NCI-H2196 treated with DMSO at 0.1 percent for 48 hours (cell line): ENCODE data around the gene AGL.
"Not testable (repeated sequence)": the region's sequence is repeated elsewhere in the genome, so short reads cannot be mapped to it uniquely, and the experiment has no call there.

Experiments used
- DNase-seq: peaks from one replicate; lab custom pipeline; 2025; ENCODE audit not compliant: unreplicated experiment; lab: John Stamatoyannopoulos, UW

Gene AGL

DNA sequence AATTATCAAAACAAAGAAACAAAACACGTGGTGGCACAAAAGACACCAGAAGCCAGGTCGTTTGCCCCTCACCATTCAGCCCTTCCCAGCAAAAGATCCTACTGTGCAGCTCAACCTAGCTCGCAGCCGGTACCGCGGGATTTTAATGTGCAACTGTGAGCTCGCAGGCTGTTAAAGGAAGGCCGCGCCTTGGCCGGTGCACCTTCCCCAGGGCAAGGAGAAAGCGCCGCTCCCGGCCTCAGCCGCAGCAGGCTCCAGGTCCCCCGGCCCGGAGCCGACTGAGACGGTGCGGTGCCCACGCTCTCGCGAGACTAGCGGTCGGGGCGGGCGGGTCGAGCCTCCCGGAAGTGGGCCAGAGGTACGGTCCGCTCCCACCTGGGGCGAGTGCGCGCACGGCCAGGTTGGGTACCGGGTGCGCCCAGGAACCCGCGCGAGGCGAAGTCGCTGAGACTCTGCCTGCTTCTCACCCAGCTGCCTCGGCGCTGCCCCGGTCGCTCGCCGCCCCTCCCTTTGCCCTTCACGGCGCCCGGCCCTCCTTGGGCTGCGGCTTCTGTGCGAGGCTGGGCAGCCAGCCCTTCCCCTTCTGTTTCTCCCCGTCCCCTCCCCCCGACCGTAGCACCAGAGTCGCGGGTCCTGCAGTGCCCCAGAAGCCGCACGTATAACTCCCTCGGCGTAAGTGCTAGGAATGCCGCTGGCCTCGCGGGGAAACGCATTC lies at the start of gene AGL:
TSS of gene AGL (plus strand) at position 618 of the 715 bp plus-strand sequence. CDS start 682 bp downstream, outside the sequence.
- DNase-seq: peak; percentile 60

DNA sequence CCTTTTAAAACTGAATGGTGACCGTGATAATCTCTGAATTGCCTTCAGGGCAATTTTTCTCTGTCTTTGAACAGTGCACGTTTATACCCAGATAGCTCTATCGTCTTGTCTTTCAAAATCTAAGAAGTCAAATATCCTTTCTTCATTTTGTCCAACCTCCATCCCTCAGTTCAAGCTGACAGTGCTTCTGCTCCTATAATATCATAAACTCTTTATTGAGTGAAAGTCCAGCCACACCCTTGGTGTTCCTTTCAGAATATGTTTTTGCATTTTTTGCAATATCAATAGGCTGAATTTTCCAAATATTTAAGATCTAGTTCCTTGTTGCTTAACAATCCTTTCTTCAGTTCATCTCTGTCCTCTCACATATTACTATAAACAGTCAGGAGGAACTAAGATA lies 48.6 kb upstream of the AGL start:
- DNase-seq: no peak

DNA sequence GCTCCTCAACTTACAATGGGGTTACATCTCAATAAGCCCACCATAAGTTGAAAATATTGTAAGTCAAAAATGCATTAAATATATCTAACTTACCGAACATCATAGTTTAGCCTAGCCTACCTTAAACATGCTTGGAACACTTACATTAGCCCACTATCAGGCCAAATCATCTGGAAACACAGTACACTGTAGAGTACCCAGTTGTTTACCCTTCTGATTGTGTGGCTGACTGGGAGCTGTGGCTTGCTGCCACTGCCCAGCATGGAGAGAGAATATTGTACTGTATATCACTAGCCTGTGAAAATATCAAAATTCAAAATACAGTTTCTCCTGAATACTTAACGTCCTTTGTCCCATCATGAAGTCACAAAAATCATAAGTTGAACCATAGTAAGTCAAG lies 43.3 kb upstream of the AGL start:
- DNase-seq: no peak

DNA sequence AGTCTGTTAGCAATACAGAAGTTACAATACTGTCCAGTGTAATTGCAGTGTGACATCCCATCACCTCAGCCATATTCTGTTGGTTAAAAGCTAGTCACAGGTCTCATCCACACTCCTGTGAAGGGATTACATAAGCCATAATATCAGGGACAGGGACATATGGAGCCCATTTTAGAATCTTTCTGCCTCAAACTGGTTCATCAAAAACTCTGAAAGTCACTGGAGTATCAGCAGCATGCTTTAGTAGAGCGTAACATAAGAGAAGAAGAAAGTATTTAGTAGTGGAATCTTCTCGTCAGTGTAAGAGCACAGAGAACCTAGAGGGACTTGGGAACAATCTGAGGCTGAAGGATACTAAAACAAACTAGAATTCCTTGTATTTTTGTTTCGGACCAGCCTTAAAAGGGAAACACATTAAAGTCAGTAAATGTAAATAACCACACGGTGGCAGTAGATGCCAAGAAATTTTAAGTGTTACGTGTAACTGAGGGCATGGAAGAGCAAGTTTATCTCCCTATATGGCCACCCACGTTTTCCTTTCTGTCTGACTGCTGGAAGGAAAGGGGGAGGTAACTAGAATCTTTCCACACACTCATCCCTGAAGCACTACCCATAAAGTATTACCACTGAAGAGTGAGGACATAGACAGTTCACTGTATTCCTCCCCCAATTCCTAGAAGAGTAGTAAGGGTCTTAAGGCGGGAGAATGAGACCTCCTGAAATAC lies 41.6 kb upstream of the AGL start:
- DNase-seq: peak; percentile 71

DNA sequence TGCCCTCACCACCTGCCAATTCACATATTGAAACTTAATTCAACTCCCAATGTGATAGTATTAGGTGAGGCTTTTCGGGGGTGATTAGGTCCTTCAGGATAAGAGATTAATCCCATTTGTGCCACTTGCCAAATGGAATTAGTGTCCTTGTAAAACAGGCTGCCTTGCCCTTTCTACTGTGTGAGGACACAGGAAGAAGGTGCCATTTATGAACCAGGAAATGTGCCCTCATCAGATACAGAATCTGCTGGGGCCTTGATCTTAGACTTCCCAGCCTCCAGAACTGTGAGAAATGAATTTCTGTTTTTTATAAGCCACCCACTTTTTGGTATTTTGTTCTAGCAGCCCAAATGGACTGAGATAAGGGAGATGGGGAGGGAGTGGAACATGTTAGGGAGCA lies 39.1 kb upstream of the AGL start:
- no peak for DNase-seq

DNA sequence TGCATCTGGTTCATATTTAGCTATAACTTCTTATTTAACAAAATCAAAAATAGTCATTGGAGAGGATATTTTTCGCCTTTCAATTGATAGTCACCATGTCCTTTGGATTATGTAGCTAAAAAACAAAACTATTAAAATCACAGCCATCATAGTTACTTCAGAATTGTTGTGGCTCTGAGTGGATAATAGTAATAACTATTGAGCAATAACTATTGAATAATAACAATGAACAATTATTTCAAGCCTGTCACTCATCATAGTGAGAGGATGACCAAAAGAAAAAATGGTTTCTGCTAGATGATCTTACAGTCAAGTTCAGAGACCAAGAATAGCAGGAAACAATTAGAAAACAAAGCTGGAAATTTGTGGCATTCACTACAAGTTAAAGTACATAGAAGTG lies 38.4 kb upstream of the AGL start:
- DNase-seq: no peak

DNA sequence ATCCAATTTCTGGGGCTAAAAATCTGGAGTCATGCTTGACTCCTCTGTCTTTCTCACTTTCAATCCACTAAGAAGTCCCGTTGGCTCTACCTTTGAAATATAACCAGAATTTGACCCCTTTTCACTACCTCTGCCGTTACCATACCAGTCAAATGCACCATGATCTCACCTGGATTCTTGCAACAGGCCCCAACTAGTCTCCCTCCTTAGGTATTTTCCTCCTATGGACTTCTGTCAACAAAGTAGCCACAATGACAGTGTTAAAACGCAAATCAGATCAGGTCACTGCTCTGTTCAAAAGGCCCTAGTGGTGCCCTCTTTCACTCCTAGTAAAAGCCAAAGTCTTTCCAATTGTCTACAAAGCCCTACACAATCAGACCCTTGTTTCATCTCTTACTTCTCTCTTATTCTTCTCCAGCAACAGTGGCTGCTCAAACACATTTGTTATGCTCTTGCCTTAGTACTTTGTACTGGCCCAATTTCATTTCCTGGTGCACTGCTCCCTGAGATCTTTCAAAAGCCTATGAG lies 35.7 kb upstream of the AGL start:
- DNase-seq: no peak

DNA sequence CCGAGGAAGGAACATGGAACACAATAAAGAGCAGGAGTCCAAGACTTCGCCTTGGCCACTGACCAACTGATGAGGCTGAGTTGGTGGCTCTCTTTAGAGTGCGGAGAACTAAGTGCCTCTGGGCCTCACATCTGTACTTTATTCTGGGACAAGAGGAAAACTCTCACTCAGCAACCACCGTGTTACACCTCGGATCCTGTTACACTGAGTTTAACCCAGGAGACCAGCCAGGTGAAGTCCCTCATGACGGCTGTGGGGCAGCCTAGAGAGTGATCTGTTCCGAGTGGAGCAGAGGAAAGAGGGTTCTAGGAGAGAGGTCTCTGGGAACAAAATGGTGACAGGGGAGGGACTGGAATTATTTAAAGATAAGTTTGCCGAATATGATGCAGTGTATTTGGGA lies 33.5 kb upstream of the AGL start:
- no peak for DNase-seq

DNA sequence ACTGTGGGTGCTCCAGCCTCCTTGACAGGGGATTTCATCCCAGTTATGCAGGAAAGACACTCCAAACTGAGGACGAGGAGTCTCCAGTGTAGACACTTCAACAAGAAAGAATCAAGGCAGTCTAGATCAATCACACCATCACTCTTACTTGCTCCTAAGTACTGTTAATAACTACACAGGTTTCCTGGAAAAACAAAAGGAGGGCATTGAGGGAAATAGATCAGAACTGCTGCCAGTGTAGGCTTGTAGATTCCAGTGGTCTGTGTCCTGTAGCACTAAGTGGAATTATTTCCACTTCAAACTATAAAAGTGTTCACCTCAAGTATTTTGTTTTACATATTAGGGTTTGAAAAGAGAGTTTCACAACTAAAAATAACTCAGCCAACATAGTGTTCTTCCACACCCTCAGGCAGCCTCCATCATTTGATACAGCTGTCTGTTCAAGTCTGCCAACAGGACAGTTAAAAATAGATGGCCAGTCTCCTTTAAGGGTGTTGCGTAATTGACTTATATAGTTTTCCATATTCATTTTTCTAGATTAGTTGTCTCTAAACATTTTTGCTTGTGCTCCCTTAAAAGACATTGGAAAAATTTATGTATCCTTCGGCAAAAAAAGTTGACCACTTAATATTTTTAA lies 32.0 kb upstream of the AGL start:
- DNase-seq: no peak

DNA sequence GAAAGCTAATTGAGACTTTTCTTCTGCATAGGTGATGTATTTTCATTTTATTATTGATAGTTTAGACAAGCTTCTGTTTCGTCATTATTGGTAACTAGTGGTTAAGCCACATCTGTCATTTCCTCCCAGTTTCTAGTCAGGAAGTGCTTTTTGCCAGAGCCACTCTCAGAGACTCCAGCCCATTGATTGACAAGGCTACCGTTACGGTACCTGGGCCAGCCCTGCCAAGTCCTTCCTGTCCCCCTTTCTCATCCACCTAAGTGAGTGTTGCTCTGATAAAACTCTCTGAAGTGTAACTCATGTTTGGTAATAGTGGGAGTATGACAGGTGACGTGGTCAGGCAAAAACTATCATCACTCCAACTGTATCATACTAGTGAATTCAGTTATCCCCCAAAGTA lies 29.6 kb upstream of the AGL start:
- DNase-seq: no peak

DNA sequence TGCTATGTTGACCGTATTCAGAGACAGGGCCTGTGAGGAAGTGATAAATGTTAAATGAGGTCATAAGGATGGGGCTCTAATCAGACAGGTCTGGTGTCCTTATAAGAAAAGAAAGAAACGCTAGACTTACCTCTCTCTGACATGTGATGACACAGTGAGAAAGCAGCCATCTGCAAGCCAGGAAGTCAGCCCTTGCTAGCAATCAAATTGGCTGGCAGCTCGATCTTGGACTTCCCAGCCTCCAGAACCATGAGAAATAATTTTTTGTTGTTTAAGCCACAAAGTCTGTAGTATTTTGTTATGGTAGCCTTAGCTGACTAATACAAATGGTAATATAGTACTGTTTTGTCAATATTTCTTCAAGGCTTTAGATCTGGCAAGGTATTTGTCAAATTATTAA lies 25.1 kb upstream of the AGL start:
- DNase-seq: no peak

DNA sequence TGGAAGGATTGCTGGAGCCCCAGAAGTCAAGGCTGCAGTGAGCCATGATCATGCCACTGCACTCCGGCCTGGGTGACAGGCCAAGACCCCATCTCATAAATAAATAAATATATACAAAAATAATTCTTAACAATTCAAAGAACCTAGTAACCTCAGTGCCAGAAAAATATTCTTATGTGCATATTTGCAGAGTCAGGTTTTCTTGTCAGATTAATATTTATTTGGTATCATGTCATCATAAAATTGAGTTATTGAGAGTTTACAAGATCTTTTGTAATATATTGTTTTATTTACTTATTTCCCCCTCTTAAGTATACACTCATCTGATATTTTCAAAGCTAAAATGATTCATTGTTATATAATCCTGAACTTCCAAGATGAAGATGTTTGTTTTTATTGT lies 24.5 kb upstream of the AGL start:
- DNase-seq: no peak

DNA sequence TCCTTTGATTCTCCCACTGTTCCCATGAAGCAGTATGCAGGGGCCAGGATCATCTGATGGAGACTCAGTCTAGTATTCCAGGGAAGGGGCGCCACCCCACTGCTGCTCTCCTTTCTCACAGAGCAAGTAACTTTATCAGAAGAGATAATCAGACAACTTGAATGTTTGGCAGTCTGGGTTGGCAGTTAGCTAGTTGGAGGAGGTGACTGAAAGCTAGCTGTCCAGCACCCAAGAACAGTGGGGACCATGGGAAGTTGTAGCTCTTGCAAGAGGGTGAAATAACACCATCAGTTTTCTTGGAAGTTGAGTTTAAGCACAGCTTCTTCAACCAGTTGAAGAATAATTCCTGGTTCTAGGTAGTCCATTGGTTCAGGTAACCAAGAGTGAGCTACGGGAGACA lies 22.2 kb upstream of the AGL start:
- DNase-seq: no peak

DNA sequence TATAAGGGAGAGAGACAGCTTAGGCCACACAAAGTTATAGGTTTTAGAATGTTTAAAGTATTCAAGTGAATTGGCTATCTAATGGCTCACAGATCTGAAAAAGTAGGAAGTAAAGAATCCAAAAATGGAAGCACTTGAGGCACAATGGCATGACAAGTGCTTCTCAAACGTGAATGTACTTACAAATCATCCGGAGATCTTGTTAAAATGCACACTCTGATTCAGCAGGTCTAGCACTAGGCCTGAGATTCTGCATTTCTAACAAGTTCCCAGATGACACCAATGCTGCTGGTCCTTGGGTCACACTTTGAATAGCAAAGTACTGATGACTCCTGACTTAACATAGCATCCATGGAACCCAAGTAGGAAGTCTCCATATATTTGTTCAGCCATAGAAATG lies 20.9 kb upstream of the AGL start:
- no peak for DNase-seq

DNA sequence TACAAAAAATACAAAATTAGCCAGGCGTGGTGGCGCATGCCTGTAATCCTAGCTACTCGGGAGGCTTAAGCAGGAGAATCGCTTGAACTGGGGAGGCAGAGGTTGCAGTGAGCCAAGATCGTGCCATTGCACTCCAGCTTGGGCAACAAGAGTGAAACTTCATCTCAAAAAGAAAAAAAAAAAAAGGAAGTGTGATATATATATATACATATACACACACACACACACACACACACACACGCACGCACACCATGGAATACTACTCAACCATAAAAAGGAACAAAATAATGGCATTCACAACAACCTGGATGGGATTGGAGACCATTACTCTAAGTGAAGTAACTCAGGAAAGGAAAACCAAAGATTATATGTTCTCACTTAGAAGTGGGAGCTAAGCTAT lies 16.2 kb upstream of the AGL start:
- DNase-seq: not testable (repeated sequence)

DNA sequence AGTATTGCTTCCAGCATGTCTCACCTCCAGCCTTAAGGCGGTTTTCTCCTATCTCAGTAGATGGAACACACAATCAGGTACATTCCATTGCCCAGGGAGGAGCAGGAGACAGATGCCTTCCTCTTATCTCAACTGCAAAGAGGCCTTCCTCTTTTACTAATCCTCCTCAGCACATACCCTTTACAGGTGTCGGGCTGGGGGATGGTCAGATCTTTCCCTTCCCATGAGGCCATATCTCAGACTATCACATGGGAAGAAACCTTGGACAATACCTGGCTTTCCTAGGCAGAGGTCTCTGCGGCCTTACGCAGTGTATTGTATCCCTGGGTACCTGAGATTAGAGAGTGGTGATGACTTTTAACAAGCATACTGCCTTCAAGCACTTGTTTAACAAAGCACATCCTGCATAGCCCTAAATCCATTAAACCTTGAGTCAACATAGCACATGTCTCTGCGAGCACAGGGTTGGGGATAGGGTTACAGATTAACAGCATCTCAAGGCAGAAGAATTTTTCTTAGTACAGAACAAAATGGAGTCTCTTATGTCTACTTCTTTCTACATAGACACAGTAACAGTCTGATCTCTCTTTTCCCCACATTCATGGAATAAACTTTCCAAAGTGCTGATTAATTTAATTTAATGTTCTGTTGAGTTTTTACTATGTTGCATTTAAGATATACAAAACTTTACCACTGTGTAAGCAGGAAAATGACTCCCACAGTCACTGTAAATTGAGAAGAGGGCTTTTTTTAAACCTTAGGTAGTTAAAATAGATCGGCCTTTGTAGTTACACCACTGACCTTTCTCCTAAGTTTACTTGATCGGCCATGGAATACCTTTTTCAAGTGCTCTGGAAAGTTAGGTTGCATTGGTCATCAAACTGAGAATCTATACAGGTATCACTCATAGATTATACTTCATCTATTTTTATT lies 13.7 kb upstream of the AGL start:
- DNase-seq: not testable (repeated sequence)

DNA sequence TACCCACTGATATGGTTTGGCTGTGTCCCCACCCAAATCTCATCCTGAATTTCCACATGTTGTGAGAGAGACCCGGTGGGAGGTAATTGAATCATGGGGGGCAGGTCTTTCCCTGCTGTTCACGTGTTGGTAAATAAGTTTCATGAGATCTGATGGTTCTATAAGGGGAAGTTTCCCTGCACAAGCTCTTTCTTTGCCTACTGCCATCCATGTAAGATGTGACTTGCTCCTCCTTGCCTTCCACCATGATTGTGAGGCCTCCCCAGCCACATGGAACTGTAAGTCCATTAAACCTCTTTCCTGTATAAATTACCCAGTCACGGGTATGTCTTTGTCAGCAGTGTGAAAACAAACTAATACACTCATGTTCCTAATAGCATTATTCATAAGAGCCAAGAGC lies 9.8 kb upstream of the AGL start:
- DNase-seq: not testable (repeated sequence)

DNA sequence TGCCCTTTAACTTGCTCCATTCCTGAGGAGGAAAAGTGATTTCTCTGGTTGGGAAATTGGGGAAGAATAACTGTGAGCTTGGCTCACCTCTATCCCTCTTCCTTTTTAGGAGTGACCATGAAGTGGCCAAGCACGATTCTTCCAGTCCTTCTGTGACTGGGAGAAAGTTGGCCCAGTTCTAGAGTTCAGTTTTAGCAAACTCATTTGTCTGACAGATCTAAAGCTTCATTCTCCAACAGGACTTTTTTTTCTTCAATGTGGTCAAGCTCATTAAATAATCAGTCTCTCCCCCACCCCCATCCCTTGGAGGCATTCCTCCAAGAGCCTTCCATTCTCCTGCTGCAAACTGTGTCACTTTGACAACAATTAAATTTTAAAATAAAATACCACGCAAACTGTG lies 6.4 kb upstream of the AGL start:
- no peak for DNase-seq

DNA sequence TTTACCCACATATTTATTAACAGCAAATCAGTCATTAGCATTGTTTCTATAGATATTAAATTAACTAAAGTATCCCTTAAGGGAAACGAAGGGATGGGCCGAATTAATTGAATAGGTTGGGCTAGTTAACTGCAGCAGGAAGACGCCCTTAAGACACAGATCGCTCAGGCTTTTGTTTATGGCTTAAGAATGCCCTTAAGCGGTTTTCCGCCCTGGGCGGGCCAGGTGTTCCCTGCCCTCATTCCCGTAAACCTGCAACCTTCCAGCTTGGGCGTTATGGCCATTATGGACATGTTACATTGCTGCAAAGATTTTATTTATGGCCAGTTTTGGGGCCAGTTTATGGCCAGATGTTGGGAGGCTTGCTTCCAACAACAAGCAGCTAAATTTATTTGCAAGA lies 5.0 kb upstream of the AGL start:
- DNase-seq: not testable (repeated sequence)

DNA sequence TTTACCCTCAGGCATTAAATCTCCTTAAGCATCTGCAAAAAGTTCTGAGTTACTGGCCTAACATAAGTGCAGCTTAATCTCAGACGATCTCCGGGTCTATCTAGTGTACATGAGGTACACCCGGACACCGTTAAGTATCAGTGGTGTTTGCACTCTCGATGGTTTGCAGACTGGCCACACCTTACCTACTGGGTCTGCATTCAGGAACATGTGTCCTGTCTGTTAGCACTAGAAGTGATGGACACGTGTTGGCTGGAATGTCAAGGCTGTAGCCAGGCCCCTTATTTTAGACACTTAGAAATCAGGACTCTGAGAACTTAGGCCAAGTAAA lies 783 bp upstream of the AGL start:
- no peak for DNase-seq
